ENCODE measurements around the gene GNG7.

- no peak for TF ChIP-seq POLR2A (IDR thresholded peaks at IDR 0.05)
- TF ChIP-seq CTCF (IDR thresholded peaks at IDR 0.05): no peak
Measured at GRCh38 chr19:2604747-2605329, 97.7 kb downstream of the GNG7 start.
